Sigmoid colon (tissue), 3 donors: ENCODE measurements around the gene BEST1.

ENCODE experiments used
- POLR2A ChIP-seq, 2 donors: fragments of 450-650 bp; IDR thresholded peaks; one replicate each; pipeline ENCODE4 v1.6.1; 2016; ENCODE audit warnings: antibody characterized with exemption in 2 of 2, mild to moderate bottlenecking in 2 of 2, moderate library complexity in 2 of 2
- TF ChIP-seq, protein P1 (sequence below), 4 experiments: fragments of 450-650 bp in 3 of 4; fragments of 200-600 bp in 1 of 4; IDR thresholded peaks; one replicate each; pipeline ENCODE4 v1.5.1; 2016 to 2019; ENCODE audit warnings: antibody characterized with exemption in 4 of 4, mild to moderate bottlenecking in 3 of 4, moderate library complexity in 2 of 4

DNA sequence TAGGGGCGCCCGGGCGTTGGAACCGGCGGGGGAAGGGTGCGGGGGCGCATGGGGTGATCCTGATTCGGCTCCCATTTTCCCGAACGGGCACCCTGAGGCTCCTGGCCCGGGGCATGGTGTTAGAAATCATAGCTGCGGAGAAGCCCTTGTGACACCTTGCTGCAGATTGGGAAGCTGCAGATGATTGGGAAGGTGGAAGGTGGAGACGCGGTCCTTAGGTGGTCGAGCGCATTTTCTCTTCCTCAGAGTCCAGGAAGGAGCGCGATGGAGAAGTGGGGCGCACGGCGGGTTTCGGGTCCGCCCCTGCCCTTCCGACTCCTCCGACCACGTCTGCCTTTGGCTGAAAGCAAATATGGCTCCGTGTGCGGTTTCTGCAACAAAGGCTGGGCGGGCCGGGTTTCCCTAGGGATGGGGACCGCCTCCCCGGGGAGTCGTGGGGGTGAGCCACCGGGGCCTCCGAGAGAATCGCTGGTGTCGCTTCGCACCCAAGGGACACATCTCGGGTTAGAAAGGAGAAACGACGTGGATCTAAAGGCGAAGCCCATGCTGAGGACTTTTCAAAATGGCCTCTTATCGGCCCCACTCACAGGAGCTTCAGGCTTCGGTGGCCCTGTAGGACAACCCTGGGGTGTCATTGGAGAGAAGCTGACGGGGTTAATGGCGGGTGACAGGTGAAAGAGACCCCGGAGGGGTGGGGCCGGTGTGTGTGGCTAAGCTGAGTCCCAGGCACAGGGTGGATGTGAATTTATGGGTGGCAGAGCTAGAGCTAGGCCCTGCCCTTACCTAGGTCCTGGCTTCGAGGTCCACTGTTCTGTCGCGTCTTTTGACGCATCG is 18.0 kb downstream of the BEST1 start:
- TF ChIP-seq, protein P1, sequence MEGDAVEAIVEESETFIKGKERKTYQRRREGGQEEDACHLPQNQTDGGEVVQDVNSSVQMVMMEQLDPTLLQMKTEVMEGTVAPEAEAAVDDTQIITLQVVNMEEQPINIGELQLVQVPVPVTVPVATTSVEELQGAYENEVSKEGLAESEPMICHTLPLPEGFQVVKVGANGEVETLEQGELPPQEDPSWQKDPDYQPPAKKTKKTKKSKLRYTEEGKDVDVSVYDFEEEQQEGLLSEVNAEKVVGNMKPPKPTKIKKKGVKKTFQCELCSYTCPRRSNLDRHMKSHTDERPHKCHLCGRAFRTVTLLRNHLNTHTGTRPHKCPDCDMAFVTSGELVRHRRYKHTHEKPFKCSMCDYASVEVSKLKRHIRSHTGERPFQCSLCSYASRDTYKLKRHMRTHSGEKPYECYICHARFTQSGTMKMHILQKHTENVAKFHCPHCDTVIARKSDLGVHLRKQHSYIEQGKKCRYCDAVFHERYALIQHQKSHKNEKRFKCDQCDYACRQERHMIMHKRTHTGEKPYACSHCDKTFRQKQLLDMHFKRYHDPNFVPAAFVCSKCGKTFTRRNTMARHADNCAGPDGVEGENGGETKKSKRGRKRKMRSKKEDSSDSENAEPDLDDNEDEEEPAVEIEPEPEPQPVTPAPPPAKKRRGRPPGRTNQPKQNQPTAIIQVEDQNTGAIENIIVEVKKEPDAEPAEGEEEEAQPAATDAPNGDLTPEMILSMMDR (IDR thresholded peaks at IDR 0.05), result no peak
- no peak for TF ChIP-seq POLR2A (IDR thresholded peaks at IDR 0.05)
